ENCODE data around the gene GAB2.
"Not testable (repeated sequence)": the region's sequence is repeated elsewhere in the genome, so short reads cannot be mapped to it uniquely, and the experiment has no call there.

GRCh38 chr11:78464787-78465168 is 47.2 kb upstream of the GAB2 start:
- TF ChIP-seq CTCF (conservative IDR thresholded peaks at IDR 0.05); ZFX (IDR thresholded peaks at IDR 0.05): not testable (repeated sequence)
